Hematopoietic multipotent progenitor cell (in vitro differentiated cells): ENCODE results near the gene TOP2A. TPM values are rescaled to one million over a fixed set of nuclear protein-coding genes. Genes with fewer than 3 reads are reported as not detected.
A peak's percentile ranks its signal among the peaks of the same experiment; 100 is the strongest.
"Not testable (repeated sequence)": the region's sequence is repeated elsewhere in the genome, so short reads cannot be mapped to it uniquely, and the experiment has no call there.

Experiments used
- DNase-seq, 3 donors: peaks; one replicate each; pipeline ENCODE4 v3.0.0-alpha.2; 2011 to 2015; ENCODE audit warnings: low read depth in 2 of 3, low spot score in 2 of 3
- total RNA-seq: library from RNA; depleted of rRNA; stranded (reverse); fragments of >200 nt; gene quantifications from one replicate; pipeline ENCODE4 v1.2.3, GENCODE V29; 2012

Gene TOP2A
- total RNA-seq, 1 donor, result 2.4 TPM

- DNase-seq, result peak; percentile 31 to 85 (median 51)
Measured at GRCh38 chr17:40399185-40399584, 18.5 kb downstream of the TOP2A start.

- DNase-seq, result not testable (repeated sequence)
Measured at GRCh38 chr17:40386555-40386954, 31.1 kb downstream of the TOP2A start.

GRCh38 chr17:40382251-40382650 is 35.4 kb downstream of the TOP2A start:
- DNase-seq, result no peak

- no peak for DNase-seq
Measured at GRCh38 chr17:40378966-40379365, 38.7 kb downstream of the TOP2A start.

GRCh38 chr17:40377832-40378231 is 39.9 kb downstream of the TOP2A start:
- no peak for DNase-seq

GRCh38 chr17:40376541-40376940 is 41.2 kb downstream of the TOP2A start:
- DNase-seq, result peak in 1 of 3 donors; percentile 32

GRCh38 chr17:40375786-40376185 is 41.9 kb downstream of the TOP2A start:
- DNase-seq, result not testable (repeated sequence)

GRCh38 chr17:40374821-40375498 is 42.7 kb downstream of the TOP2A start:
- no peak for DNase-seq

GRCh38 chr17:40373999-40374398 is 43.7 kb downstream of the TOP2A start:
- no peak for DNase-seq

GRCh38 chr17:40373324-40373723 is 44.4 kb downstream of the TOP2A start:
- DNase-seq, result no peak

GRCh38 chr17:40372644-40373043 is 45.1 kb downstream of the TOP2A start:
- not testable (repeated sequence) for DNase-seq

- DNase-seq, result no peak
Measured at GRCh38 chr17:40372031-40372430, 45.7 kb downstream of the TOP2A start.

GRCh38 chr17:40371261-40371929 is 46.3 kb downstream of the TOP2A start:
- DNase-seq, result peak in 1 of 3 donors; percentile 32

GRCh38 chr17:40369923-40370322 is 47.8 kb downstream of the TOP2A start:
- no peak for DNase-seq

GRCh38 chr17:40367728-40368127 is 50.0 kb downstream of the TOP2A start:
- not testable (repeated sequence) for DNase-seq

- no peak for DNase-seq
Measured at GRCh38 chr17:40366861-40367518, 50.7 kb downstream of the TOP2A start.

GRCh38 chr17:40366076-40366860 is 51.4 kb downstream of the TOP2A start:
- DNase-seq, result no peak

- no peak for DNase-seq
Measured at GRCh38 chr17:40364906-40365305, 52.8 kb downstream of the TOP2A start.

- DNase-seq, result no peak
Measured at GRCh38 chr17:40364121-40364861, 53.4 kb downstream of the TOP2A start, which contains the start of gene GJD3. GJD3 (minus strand) TSS chr17:40364737; CDS start chr17:40363815, 922 bp downstream.
